GM21737 (cell line): ENCODE measurements around the gene ALG3.

Source experiments
- ATAC-seq: cut with Tn5 transposase; IDR thresholded peaks from one replicate; pipeline ENCODE4 v1.9.1; 2021; ENCODE audit warnings: mild to moderate bottlenecking, moderate library complexity; ENCODE audit not compliant: unreplicated experiment

Gene ALG3

DNA sequence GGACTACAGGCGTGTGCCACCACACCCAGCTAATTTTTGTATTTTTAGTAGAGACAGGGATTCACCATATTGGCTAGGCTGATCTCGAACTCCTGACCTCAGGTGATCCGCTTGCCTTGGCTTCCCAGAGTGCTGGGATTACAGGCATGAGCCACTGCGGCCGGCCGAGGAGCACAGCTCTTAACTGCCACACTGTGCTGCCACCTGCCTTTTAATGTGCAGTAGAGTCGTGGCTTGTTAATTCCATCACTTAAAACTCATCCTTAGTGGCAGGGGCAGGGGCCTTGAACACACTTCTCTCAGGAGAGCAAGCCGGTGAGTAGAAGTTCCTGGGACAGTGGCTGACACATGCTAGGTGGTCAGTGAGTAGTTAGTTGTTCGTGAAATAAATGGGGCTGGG lies 50.3 kb downstream of the ALG3 start:
- ATAC-seq: no peak

- no peak for ATAC-seq
Observed at GRCh38 chr3:184196536-184196935, 52.2 kb downstream of the ALG3 start.

DNA sequence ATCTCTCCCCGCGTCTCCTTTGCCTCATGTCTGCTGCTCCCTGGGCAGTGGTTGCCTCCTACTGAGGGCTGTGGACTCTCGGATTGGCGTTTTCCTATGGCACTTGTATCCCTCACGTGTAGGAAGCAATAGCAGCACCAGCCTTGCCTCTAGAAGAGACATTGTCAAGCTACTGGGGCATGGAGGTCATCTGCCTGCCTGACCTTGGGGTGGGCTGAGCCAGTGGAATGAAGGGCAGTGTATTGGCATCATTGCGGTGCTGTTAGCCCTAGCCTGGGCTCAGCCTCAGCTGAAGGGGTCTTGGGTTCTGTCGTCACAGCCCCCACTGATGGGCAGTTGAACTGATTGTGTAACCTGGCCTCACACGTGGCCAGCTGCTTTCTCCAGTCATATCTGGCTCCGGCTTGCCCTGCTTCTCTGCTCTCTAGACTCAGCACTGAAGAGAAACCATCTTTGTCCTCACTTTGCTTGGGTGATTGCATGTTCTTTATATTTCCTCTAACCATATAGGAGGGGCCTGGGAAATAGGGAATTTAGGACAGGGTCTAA lies 54.7 kb downstream of the ALG3 start:
- no peak for ATAC-seq

- no peak for ATAC-seq
Observed at GRCh38 chr3:184192889-184193288, 55.9 kb downstream of the ALG3 start.
